ENCODE results near the gene TMEM14B.
A peak's percentile ranks its signal among the peaks of the same experiment; 100 is the strongest.
"Not testable (repeated sequence)": the region's sequence is repeated elsewhere in the genome, so short reads cannot be mapped to it uniquely, and the experiment has no call there.

The TMEM14B gene

GRCh38 chr6:10743515-10743914, 4.1 kb upstream of the TMEM14B start:
- TF ChIP-seq CTCF (IDR thresholded peaks at IDR 0.05; ENCODE audit: borderline replicate concordance, control extremely low read depth, extremely low read depth, insufficient read depth, missing control alignments): no peak
- in situ Hi-C loops (cut with MboI; ENCODE audit: low sequenced_read_pairs, unreplicated experiment): no loop called here
- no peak for DNase-seq (ENCODE audit: low spot score)

GRCh38 chr6:10745116-10745515, 2.5 kb upstream of the TMEM14B start:
- no peak for DNase-seq (ENCODE audit: low spot score)
- no peak for TF ChIP-seq CTCF (IDR thresholded peaks at IDR 0.05; ENCODE audit: borderline replicate concordance, control extremely low read depth, extremely low read depth, insufficient read depth, missing control alignments)
- in situ Hi-C loops (cut with MboI; ENCODE audit: low sequenced_read_pairs, unreplicated experiment): no loop called here

GRCh38 chr6:10746915-10747250, 722 bp upstream of the TMEM14B start:
- no peak for TF ChIP-seq CTCF (IDR thresholded peaks at IDR 0.05; ENCODE audit: borderline replicate concordance, control extremely low read depth, extremely low read depth, insufficient read depth, missing control alignments)
- in situ Hi-C loops (cut with MboI; ENCODE audit: low sequenced_read_pairs, unreplicated experiment): no loop called here
- DNase-seq (ENCODE audit: low spot score): no peak

GRCh38 chr6:10749734-10750133, 2.1 kb downstream of the TMEM14B start:
- TF ChIP-seq CTCF (IDR thresholded peaks at IDR 0.05; ENCODE audit: borderline replicate concordance, control extremely low read depth, extremely low read depth, insufficient read depth, missing control alignments): no peak
- in situ Hi-C loops (cut with MboI; ENCODE audit: low sequenced_read_pairs, unreplicated experiment): no loop called here
- no peak for DNase-seq (ENCODE audit: low spot score)

GRCh38 chr6:10750568-10750967, 3.0 kb downstream of the TMEM14B start:
- in situ Hi-C loops (cut with MboI; ENCODE audit: low sequenced_read_pairs, unreplicated experiment); DNase-seq (ENCODE audit: low spot score): not testable (repeated sequence)

GRCh38 chr6:10751757-10752156, 4.2 kb downstream of the TMEM14B start:
- in situ Hi-C loops (cut with MboI; ENCODE audit: low sequenced_read_pairs, unreplicated experiment): not testable (repeated sequence)

GRCh38 chr6:10756085-10756484, 8.5 kb downstream of the TMEM14B start:
- in situ Hi-C loops (cut with MboI; ENCODE audit: low sequenced_read_pairs, unreplicated experiment): no loop called here
- no peak for TF ChIP-seq CTCF (IDR thresholded peaks at IDR 0.05; ENCODE audit: borderline replicate concordance, control extremely low read depth, extremely low read depth, insufficient read depth, missing control alignments)
- no peak for DNase-seq (ENCODE audit: low spot score)

More at GRCh38 chr6:10751757-10752156, 4.2 kb downstream of the TMEM14B start:
- DNase-seq (ENCODE audit: low spot score): not testable (repeated sequence)

- DNase-seq (ENCODE audit: low spot score): no peak
- TF ChIP-seq CTCF (IDR thresholded peaks at IDR 0.05; ENCODE audit: borderline replicate concordance, control extremely low read depth, extremely low read depth, insufficient read depth, missing control alignments): peak; percentile 28
- in situ Hi-C loops (cut with MboI; ENCODE audit: low sequenced_read_pairs, unreplicated experiment): no loop called here
Observed at GRCh38 chr6:10759312-10759839, 11.8 kb downstream of the TMEM14B start.

Measured in GM13976 (cell line).